Panc1 (cell line): ENCODE data around the gene PGAM2. TPM values are rescaled to one million over a fixed set of nuclear protein-coding genes. Genes with fewer than 3 reads are reported as not detected.

Source experiments
- ATAC-seq: fragments of 200-7000 bp; cut with Tn5 transposase; 2 replicates; pipeline ENCODE4 v1.9.1; 2020; ENCODE audit warnings: mild to moderate bottlenecking, moderate library complexity
- BruUV-seq: library from RNA; stranded (reverse); fragments of 400-500 nt; replicated peaks from 2 replicates; lab custom pipeline; 2021; lab: Mats Ljungman, UMichigan
- CTCF ChIA-PET: fragments of 300-600 bp; sonication (Branson Sonifier 250); formaldehyde crosslinking; loops from one replicate; lab custom pipeline; 2022; ENCODE audit warnings: antibody characterized with exemption; lab: Charles Lee
- POLR2A ChIA-PET: fragments of 300-600 bp; sonication (Branson Sonifier 250); formaldehyde crosslinking; loops from one replicate; lab custom pipeline; 2022; ENCODE audit warnings: antibody characterized with exemption; lab: Charles Lee
- DNase-seq: peaks from one replicate; pipeline ENCODE4 v3.0.0-alpha.2; 2010; ENCODE audit warnings: low read depth, low spot score
- H3K27ac ChIP-seq: 2 replicates; pipeline ENCODE4 v1.5.1; 2011; ENCODE audit warnings: mild to moderate bottlenecking, low read length, inconsistent platforms
- H3K27me3 ChIP-seq: fragments of 200-500 bp; sonication (Bioruptor generic); 2 replicates; pipeline ENCODE4 v1.6.0; 2014; ENCODE audit warnings: low read length, inconsistent platforms; ENCODE audit not compliant: control insufficient read depth, insufficient read depth
- H3K36me3 ChIP-seq: fragments of 200-500 bp; sonication (Bioruptor generic); 2 replicates; pipeline ENCODE4 v1.5.1; 2014; ENCODE audit warnings: inconsistent platforms, mild to moderate bottlenecking, low read length, moderate library complexity; ENCODE audit not compliant: control insufficient read depth, insufficient read depth
- H3K4me1 ChIP-seq: 2 replicates; pipeline ENCODE4 v1.5.1; 2011; ENCODE audit warnings: inconsistent platforms, mild to moderate bottlenecking, low read length, moderate library complexity; ENCODE audit not compliant: control insufficient read depth, insufficient read depth
- H3K4me3 ChIP-seq, 2 experiments: 2 replicates each; pipeline ENCODE4 v1.5.1; 2011 to 2012; ENCODE audit warnings: low read depth in 2 of 2, low read length in 2 of 2, mild to moderate bottlenecking in 2 of 2, inconsistent platforms in 1 of 2, moderate library complexity in 1 of 2
- H3K9me3 ChIP-seq: fragments of 200-500 bp; sonication (Bioruptor generic); 2 replicates; pipeline ENCODE4 v1.5.1; 2014; ENCODE audit warnings: low read depth, mild to moderate bottlenecking, inconsistent platforms, low read length, moderate library complexity; ENCODE audit not compliant: control insufficient read depth, insufficient read depth
- POLR2AphosphoS5 ChIP-seq: IDR thresholded peaks from 2 replicates; pipeline ENCODE4 v1.6.1; 2012; ENCODE audit warnings: mild to moderate bottlenecking, low read depth, low read length, moderate library complexity
- SIN3A ChIP-seq: IDR thresholded peaks from 2 replicates; pipeline ENCODE4 v1.6.1; 2012; ENCODE audit warnings: low read depth, mild to moderate bottlenecking, low read length, moderate library complexity, borderline replicate concordance; ENCODE audit not compliant: insufficient read depth
- TCF7L2 ChIP-seq: IDR thresholded peaks from 2 replicates; pipeline ENCODE4 v1.6.1; 2011; ENCODE audit warnings: mild to moderate bottlenecking, low read depth, low read length, inconsistent platforms
- in situ Hi-C: cut with HindIII; loops from 2 replicates; pipeline ENCODE4 v1.10.0; 2016; ENCODE audit warnings: low sequenced_read_pairs, low pct_unique_long_range_greater_than_20kb
- intact Hi-C: fragments of 100-400 bp; cut with micrococcal nuclease; formaldehyde crosslinking; loops from one replicate; pipeline ENCODE4 v1.10.0; 2022; ENCODE audit not compliant: unreplicated experiment
- total RNA-seq: library from RNA; stranded (reverse); gene quantifications from one replicate; pipeline ENCODE4 v1.2.1, GENCODE V29; 2021; ENCODE audit not compliant: unreplicated experiment
- TF ChIP-seq, protein P1 (sequence below): fragments of 450-650 bp; IDR thresholded peaks from 2 replicates; pipeline ENCODE4 v1.5.1; 2017; ENCODE audit warnings: mild to moderate bottlenecking
- TF ChIP-seq, protein P2 (sequence below), 2 experiments: IDR thresholded peaks; 2 replicates each; pipeline ENCODE4 v1.6.1; 2011 to 2012; ENCODE audit warnings: low read depth in 2 of 2, control low read depth in 1 of 2, low read length in 1 of 2, mild to moderate bottlenecking in 1 of 2, moderate library complexity in 1 of 2; ENCODE audit not compliant: insufficient read depth in 1 of 2

Gene PGAM2
- total RNA-seq, 1 experiment from 2014 or later: 1.3 TPM

DNA sequence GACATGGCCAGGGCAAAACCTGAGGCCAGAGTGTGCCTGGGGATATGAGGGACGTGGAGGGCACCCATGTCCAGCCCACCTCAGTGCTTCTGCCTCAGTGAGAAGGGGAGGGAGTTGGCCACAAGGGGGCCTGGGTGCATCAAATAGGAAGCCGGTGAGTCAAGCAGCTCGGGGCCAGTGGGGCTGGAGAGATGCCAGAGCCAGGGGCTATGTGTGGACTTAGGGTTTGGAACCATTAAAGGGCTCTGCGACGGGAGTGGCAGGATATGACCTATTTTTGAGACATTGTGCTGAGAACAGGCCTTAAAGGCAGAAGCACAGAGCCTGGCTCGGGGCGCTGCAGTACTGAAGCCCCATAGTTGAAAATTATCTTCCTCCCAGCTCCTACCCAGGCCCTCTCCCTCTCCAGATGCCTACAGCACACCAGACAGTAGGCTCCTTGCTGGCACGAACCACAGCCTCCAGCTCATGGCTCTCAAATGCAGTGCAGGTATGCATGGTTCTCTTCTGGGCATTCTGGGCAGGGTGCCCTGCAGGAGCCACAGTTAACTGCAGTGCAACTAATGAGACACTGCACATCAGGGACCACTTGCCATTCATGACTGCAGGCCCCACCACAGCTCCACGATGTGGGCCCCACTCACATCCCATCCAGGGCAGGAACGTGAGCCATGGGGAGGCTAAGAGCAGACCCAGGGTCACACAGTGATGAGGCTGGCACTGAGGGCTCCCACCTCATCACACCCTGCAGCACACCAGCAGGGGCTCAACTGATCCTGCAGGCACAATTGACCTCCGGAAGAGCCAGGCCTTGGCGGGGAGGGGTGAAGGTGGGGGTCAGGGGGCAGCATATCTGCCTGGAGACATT, 7.2 kb upstream of the PGAM2 start:
- DNase-seq: no peak
- Histone ChIP-seq H3K4me1 (peaks cover 4% of the 10 kb centered on the region; the same call in 1 of the 2 replicates), H3K36me3 (no peaks in the 10 kb centered on the region), H3K27ac (no peak overlapping the region), H3K4me3 (no peak overlapping the region), H3K27me3 (no peaks in the 10 kb centered on the region), H3K9me3 (no peaks in the 10 kb centered on the region)
- intact Hi-C loops (loop anchor here (5.0 kb wide), 1 partner anchor 125 kb away; no protein-coding TSS in a partner anchor), in situ Hi-C loops (no loop called here)
- POLR2A ChIA-PET: no interaction called here
- TF ChIP-seq TCF7L2 (peak; percentile 32; the same call in 1 of the 2 replicates), POLR2AphosphoS5 (0 out of 2 replicates have a peak, but pooled peaks have one; percentile 34), SIN3A (no peak)
- TF ChIP-seq, protein P1, sequence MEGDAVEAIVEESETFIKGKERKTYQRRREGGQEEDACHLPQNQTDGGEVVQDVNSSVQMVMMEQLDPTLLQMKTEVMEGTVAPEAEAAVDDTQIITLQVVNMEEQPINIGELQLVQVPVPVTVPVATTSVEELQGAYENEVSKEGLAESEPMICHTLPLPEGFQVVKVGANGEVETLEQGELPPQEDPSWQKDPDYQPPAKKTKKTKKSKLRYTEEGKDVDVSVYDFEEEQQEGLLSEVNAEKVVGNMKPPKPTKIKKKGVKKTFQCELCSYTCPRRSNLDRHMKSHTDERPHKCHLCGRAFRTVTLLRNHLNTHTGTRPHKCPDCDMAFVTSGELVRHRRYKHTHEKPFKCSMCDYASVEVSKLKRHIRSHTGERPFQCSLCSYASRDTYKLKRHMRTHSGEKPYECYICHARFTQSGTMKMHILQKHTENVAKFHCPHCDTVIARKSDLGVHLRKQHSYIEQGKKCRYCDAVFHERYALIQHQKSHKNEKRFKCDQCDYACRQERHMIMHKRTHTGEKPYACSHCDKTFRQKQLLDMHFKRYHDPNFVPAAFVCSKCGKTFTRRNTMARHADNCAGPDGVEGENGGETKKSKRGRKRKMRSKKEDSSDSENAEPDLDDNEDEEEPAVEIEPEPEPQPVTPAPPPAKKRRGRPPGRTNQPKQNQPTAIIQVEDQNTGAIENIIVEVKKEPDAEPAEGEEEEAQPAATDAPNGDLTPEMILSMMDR: peak; percentile 86; the same call in 1 of the 2 replicates
- CTCF ChIA-PET: interaction anchor here (0.6 kb wide), 1 partner anchor 33 kb away, joined by 7 read pairs; no protein-coding TSS in a partner anchor
- BruUV-seq: no TSS peak
- peak; percentile 70 for ATAC-seq

DNA sequence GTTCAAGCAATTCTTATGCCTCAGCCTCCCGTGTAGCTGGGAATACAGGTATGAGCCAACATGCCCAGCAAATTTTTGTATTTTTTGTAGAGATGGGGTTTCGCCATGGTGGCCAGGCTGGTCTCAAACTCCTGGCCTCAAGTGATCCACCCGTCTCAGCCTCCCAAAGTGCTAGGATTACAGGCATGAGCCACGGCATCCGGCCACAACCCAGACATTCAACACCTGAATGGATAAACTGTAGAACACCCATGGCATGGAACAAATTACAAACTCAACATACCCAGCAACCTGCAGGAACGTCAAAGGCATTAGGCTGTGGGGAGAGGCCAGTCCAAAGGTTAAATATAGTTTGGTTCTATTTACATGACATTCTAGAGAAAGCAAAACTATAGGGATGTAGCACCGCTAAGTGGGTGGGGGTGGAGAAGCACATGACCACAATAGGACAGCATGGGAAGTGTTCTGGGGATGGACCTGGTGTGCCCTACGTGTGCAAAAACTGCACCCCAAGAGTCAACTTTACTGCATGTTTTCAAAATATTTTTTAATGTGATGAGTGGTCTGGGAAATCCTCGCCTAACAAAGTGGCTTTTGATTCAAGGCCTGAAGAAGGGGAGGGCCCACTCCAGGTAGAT, 6.5 kb upstream of the PGAM2 start:
- ATAC-seq: no peak
- no peaks in the 10 kb centered on the region for H3K27me3 ChIP-seq
- ChIA-PET POLR2A (no interaction called here), CTCF (interaction anchor here (0.6 kb wide), 1 partner anchor 33 kb away, joined by 7 read pairs; no protein-coding TSS in a partner anchor)
- H3K4me3 ChIP-seq: no peak overlapping the region
- DNase-seq: no peak
- intact Hi-C loops: loop anchor here (5.0 kb wide), 1 partner anchor 125 kb away; no protein-coding TSS in a partner anchor
- TF ChIP-seq, protein P2, sequence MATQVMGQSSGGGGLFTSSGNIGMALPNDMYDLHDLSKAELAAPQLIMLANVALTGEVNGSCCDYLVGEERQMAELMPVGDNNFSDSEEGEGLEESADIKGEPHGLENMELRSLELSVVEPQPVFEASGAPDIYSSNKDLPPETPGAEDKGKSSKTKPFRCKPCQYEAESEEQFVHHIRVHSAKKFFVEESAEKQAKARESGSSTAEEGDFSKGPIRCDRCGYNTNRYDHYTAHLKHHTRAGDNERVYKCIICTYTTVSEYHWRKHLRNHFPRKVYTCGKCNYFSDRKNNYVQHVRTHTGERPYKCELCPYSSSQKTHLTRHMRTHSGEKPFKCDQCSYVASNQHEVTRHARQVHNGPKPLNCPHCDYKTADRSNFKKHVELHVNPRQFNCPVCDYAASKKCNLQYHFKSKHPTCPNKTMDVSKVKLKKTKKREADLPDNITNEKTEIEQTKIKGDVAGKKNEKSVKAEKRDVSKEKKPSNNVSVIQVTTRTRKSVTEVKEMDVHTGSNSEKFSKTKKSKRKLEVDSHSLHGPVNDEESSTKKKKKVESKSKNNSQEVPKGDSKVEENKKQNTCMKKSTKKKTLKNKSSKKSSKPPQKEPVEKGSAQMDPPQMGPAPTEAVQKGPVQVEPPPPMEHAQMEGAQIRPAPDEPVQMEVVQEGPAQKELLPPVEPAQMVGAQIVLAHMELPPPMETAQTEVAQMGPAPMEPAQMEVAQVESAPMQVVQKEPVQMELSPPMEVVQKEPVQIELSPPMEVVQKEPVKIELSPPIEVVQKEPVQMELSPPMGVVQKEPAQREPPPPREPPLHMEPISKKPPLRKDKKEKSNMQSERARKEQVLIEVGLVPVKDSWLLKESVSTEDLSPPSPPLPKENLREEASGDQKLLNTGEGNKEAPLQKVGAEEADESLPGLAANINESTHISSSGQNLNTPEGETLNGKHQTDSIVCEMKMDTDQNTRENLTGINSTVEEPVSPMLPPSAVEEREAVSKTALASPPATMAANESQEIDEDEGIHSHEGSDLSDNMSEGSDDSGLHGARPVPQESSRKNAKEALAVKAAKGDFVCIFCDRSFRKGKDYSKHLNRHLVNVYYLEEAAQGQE (IDR thresholded peaks at IDR 0.05; ENCODE audit: insufficient read depth in 1 of 2, low read depth in 2 of 2, low read length in 1 of 2): no peak
- no peak for TF ChIP-seq POLR2AphosphoS5
- TF ChIP-seq, protein P1: no peak
- H3K9me3 ChIP-seq: no peaks in the 10 kb centered on the region
- H3K36me3 ChIP-seq: no peaks in the 10 kb centered on the region
- no TSS peak for BruUV-seq
- in situ Hi-C loops: no loop called here
- peaks cover 4% of the 10 kb centered on the region; the same call in 1 of the 2 replicates for H3K4me1 ChIP-seq
- H3K27ac ChIP-seq: no peak overlapping the region
